Prostate gland (tissue), 2 donors: ENCODE data around the gene GGA3. TPM values are rescaled to one million over a fixed set of nuclear protein-coding genes. Genes with fewer than 3 reads are reported as not detected.

ENCODE experiments used
- DNase-seq: peaks from one replicate; pipeline ENCODE4 v3.0.0-alpha.2; 2019; ENCODE audit warnings: low spot score
- H3K27ac ChIP-seq, 2 donors: fragments of 200-600 bp; sonication (generic); 2 replicates each; pipeline ENCODE4 v1.5.1; 2017 to 2019
- H3K27me3 ChIP-seq: fragments of 200-600 bp; sonication (generic); replicated peaks from 2 replicates; pipeline ENCODE4 v1.5.1; 2019; ENCODE audit not compliant: insufficient read depth
- H3K36me3 ChIP-seq, 2 donors: fragments of 200-600 bp; sonication (generic); 1 replicate in 1 of 2; 2 replicates in 1 of 2; pipeline versions ENCODE4 v1.5.1 to v1.8.1; 2017 to 2019
- H3K4me1 ChIP-seq: fragments of 200-600 bp; sonication (generic); replicated peaks from 2 replicates; pipeline ENCODE4 v1.5.1; 2019
- H3K4me3 ChIP-seq, 2 donors: fragments of 200-600 bp; sonication (generic); 2 replicates each; pipeline ENCODE4 v1.5.1; 2017 to 2019
- H3K9me3 ChIP-seq: fragments of 200-600 bp; sonication (generic); 2 replicates; pipeline ENCODE4 v1.5.1; 2017
- POLR2A ChIP-seq: fragments of 450-650 bp; IDR thresholded peaks from one replicate; pipeline ENCODE4 v1.6.1; 2016; ENCODE audit warnings: antibody characterized with exemption, mild to moderate bottlenecking
- POLR2AphosphoS5 ChIP-seq: sonication (generic); formaldehyde crosslinking; IDR thresholded peaks from one replicate; pipeline ENCODE4 v1.6.1; 2017; ENCODE audit warnings: antibody characterized with exemption
- WGBS: methylation state at CpG from one replicate; pipeline ENCODE4 v1.1.5; 2018; 5-methylcytosine and 5-hydroxymethylcytosine counted together
- intact Hi-C: fragments of 100-400 bp; cut with DNase I; formaldehyde crosslinking; loops from one replicate; pipeline ENCODE4 v1.14.2; 2022
- total RNA-seq, 2 donors: library from RNA; depleted of rRNA; stranded (reverse); fragments of >200 nt; gene quantifications; one replicate each; pipeline ENCODE4 v1.1.0, GENCODE V29; 2016
- TF ChIP-seq, protein P1 (sequence below), 4 experiments: fragments of 200-600 bp in 2 of 4; fragments of 450-650 bp in 2 of 4; sonication (generic) in 2 of 4; IDR thresholded peaks; 1 replicate in 3 of 4; 2 replicates in 1 of 4; pipeline ENCODE4 v1.5.1; 2016 to 2019; ENCODE audit warnings: antibody characterized with exemption in 4 of 4, mild to moderate bottlenecking in 2 of 4, moderate library complexity in 2 of 4

GGA3 gene
- total RNA-seq, 2 donors from 2014 or later = 18.9 to 43.3 TPM

DNA sequence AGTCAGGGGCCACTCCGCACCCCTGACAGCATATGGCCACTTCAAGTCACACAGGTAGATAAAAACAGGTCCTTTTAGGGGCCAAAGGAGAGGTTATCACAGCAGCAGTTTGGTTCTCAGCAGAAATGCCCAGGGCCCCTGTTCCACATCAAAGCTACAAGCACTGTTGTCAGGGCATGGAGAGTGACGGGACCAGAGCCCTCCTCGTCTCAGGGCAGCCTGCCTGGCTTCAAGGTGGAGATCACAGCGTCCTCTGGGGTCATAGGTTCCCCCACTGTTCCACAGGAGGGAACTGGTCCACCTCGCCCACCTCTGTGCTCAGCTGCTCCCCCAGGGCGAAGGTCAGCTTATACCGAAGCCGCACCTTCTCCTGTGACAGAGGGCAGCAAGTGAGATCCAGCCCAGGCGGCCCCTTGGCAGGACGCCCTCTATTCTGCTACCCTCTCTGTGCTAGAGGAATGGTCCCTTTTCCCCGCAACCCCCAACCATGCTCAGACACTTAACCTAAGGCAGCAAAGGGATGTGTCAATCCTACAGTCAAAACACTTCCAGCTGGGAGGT lies 23.3 kb downstream of the GGA3 start:
- H3K4me1 ChIP-seq = no peaks in the 10 kb centered on the region
- intact Hi-C loops = no loop called here
- no peak for DNase-seq
- H3K9me3 ChIP-seq = no peaks in the 10 kb centered on the region
- no peaks in the 10 kb centered on the region for H3K27me3 ChIP-seq
- H3K4me3 ChIP-seq = no peak overlapping the region
- TF ChIP-seq, protein P1, sequence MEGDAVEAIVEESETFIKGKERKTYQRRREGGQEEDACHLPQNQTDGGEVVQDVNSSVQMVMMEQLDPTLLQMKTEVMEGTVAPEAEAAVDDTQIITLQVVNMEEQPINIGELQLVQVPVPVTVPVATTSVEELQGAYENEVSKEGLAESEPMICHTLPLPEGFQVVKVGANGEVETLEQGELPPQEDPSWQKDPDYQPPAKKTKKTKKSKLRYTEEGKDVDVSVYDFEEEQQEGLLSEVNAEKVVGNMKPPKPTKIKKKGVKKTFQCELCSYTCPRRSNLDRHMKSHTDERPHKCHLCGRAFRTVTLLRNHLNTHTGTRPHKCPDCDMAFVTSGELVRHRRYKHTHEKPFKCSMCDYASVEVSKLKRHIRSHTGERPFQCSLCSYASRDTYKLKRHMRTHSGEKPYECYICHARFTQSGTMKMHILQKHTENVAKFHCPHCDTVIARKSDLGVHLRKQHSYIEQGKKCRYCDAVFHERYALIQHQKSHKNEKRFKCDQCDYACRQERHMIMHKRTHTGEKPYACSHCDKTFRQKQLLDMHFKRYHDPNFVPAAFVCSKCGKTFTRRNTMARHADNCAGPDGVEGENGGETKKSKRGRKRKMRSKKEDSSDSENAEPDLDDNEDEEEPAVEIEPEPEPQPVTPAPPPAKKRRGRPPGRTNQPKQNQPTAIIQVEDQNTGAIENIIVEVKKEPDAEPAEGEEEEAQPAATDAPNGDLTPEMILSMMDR (IDR thresholded peaks at IDR 0.05) = no peak
- no peak for TF ChIP-seq POLR2A
- TF ChIP-seq POLR2AphosphoS5 = no peak
- WGBS = 82% methylated on average over 8 of the region's 11 CpGs
- no peak overlapping the region for H3K27ac ChIP-seq
- H3K36me3 ChIP-seq = peaks cover 14 to 40% of the 10 kb centered on the region in 2 donors

DNA sequence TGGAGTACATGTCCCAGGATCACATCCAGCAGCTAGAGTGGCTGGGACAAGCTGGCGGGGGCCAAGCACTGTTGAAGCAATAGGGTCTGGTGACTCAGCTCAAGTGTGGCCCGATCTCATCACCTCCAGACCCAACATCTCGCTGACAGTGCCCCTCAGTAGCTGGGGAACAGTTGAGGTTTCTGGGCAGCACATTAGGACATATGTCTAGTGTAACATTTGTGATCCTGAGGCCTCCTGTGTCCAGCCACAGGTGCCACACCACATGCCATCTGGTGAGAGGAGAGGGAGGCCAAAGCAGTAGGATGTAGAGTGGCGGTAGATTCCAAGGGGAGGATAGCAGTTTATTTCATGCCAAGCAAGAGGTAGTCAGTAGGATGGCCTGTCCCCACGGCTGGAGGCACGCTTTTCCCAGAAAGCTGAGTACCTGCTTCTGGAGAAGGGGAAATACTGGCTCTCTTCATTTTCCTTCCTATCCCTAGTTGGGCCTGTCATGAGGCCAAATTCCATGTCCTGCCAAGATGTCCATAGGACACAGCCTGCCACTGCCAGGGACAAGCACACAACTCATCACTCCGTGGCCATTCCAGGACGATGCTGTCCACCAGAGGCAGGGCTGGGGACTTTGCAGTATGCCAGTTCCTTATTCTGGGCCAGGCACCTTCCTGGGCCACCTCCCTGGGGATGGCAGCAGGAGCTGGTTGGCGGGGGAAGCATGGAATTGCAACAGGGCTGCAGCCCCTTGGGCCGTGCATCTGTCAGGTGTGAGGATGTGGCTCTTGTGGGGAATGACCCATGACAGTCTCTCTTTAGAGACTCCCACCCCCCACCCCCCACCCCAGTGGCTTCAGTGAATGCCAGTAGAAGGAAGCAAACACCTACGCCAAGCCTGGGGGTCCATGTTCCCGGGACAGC lies 24.0 kb downstream of the GGA3 start:
- Histone ChIP-seq H3K9me3 (no peaks in the 10 kb centered on the region), H3K27ac (no peak overlapping the region), H3K27me3 (no peaks in the 10 kb centered on the region), H3K36me3 (peaks cover 18 to 36% of the 10 kb centered on the region in 2 donors), H3K4me3 (no peak overlapping the region), H3K4me1 (no peaks in the 10 kb centered on the region)
- TF ChIP-seq, protein P1 (IDR thresholded peaks at IDR 0.05) = no peak
- TF ChIP-seq POLR2A (no peak), POLR2AphosphoS5 (no peak)
- intact Hi-C loops = no loop called here
- WGBS = 71% methylated on average over 12 of the region's 12 CpGs
- DNase-seq = no peak

DNA sequence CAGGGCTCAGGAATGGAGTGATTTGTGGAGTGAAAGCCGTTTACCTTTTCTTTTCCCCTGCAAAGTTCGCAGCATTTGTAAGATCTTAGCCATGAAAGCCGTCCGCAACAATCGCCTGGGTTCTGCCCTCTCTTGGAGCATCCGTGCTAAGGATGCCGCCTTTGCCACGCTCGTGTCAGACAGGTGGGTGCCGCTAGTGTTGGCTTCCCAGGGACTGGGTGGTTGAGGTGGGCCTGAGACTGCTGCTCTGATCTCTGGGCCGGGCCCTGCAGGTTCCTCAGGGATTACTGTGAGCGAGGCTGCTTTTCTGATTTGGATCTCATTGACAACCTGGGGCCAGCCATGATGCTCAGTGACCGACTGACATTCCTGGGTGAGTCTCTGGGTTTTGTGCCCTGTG lies 28.6 kb downstream of the GGA3 start:
- intact Hi-C loops = no loop called here
- TF ChIP-seq POLR2A = no peak
- no peaks in the 10 kb centered on the region for H3K4me1 ChIP-seq
- no peak overlapping the region for H3K27ac ChIP-seq
- no peak for DNase-seq
- 96% methylated on average over 13 of the region's 13 CpGs for WGBS
- H3K4me3 ChIP-seq = no peak overlapping the region
- no peaks in the 10 kb centered on the region for H3K27me3 ChIP-seq
- H3K36me3 ChIP-seq = peaks cover 14 to 24% of the 10 kb centered on the region in 2 donors
- no peaks in the 10 kb centered on the region for H3K9me3 ChIP-seq

DNA sequence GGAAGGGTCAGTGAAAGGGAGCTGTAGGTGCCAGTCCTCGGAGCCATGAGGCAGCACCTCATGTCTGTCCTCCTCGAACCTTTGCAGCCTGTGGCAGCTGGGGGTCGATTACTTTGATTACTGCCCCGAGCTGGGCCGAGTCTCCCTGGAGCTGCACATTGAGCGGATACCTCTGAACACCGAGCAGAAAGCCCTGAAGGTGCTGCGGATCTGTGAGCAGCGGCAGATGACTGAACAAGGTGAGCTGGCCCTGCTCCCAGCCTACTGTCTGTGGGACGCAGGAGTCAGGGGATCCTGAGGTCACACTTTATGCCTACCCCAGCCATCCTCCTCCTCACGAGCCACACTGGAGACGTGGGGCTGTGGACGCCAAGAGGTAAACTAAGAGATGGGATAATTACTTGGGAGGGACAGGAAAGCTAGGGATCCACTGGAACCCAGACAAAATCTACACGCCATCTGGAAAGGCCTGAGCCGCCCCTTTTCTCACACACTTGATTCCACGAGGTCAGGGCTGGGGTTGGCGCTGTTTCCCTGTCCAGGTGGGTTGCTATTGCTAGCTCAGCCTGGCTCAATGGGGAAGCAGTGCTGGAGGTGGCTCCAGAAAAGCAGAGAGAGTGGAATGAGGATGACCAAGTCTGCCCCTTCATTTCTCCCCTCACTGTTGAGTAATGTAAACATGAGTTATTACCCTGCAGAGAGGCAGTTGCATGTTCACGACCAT lies 29.5 kb downstream of the GGA3 start:
- H3K36me3 ChIP-seq = peaks cover 14 to 19% of the 10 kb centered on the region in 2 donors
- H3K27ac ChIP-seq = no peak overlapping the region
- H3K4me1 ChIP-seq = no peaks in the 10 kb centered on the region
- no peaks in the 10 kb centered on the region for H3K27me3 ChIP-seq
- TF ChIP-seq, protein P1 (IDR thresholded peaks at IDR 0.05) = no peak
- TF ChIP-seq POLR2AphosphoS5 (no peak), POLR2A (no peak)
- WGBS = 92% methylated on average over 18 of the region's 18 CpGs
- H3K9me3 ChIP-seq = no peaks in the 10 kb centered on the region
- no peak overlapping the region for H3K4me3 ChIP-seq
- intact Hi-C loops = no loop called here
- no peak for DNase-seq

DNA sequence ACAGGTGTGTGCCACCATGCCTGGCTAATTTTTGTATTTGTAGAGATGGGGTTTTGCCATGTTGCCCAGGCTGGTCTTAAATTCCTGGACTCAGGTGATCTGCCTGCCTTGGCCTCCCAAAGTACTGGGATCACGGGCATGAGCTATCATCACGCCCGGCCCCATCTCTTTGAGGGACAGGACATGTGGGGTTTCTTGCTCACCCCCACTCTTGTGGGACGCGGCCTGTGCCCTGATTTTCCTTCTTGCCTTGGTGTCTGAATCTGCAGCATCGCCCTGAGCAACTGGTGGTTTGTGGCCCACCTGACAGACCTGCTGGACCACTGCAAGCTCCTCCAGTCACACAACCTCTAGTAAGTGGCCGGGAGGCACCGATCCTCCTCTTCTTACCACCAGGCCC lies 30.3 kb downstream of the GGA3 start:
- Histone ChIP-seq H3K4me1 (no peaks in the 10 kb centered on the region), H3K4me3 (no peak overlapping the region), H3K27ac (no peak overlapping the region), H3K27me3 (no peaks in the 10 kb centered on the region), H3K36me3 (peaks cover 19% of the 10 kb centered on the region in 2 donors), H3K9me3 (no peaks in the 10 kb centered on the region)
- intact Hi-C loops = no loop called here
- TF ChIP-seq, protein P1 (IDR thresholded peaks at IDR 0.05) = no peak
- TF ChIP-seq POLR2A = no peak
- no peak for TF ChIP-seq POLR2AphosphoS5
- WGBS = 96% methylated on average over 8 of the region's 8 CpGs
- no peak for DNase-seq
